H9 (cell line): ENCODE measurements around the gene ATP6V0E1. TPM values are rescaled to one million over a fixed set of nuclear protein-coding genes. Genes with fewer than 3 reads are reported as not detected.

ENCODE experiments used
- DNase-seq: peaks from one replicate; pipeline ENCODE4 v3.0.0-alpha.2; 2017
- H2AFZ ChIP-seq: one replicate; pipeline ENCODE4 v1.6.1; 2013; ENCODE audit warnings: mild to moderate bottlenecking, low read length, control low read depth, moderate library complexity
- H2AK5ac ChIP-seq: 2 replicates; pipeline ENCODE4 v1.6.1; 2013; ENCODE audit warnings: low read length, control low read depth, mixed read lengths; ENCODE audit not compliant: insufficient read length
- H2BK120ac ChIP-seq: one replicate; pipeline ENCODE4 v1.6.1; 2013; ENCODE audit warnings: low read depth, mild to moderate bottlenecking, low read length, control low read depth, inconsistent platforms; ENCODE audit not compliant: poor library complexity, severe bottlenecking
- H2BK12ac ChIP-seq: 2 replicates; pipeline ENCODE4 v1.6.1; 2013; ENCODE audit warnings: low read length, control low read depth, mixed read lengths, low read depth; ENCODE audit not compliant: insufficient read length
- H2BK15ac ChIP-seq: 2 replicates; pipeline ENCODE4 v1.6.1; 2013; ENCODE audit warnings: low read depth, low read length, control low read depth
- H2BK20ac ChIP-seq: one replicate; pipeline ENCODE4 v1.6.1; 2013; ENCODE audit warnings: low read depth, mild to moderate bottlenecking, low read length, control low read depth, inconsistent platforms; ENCODE audit not compliant: poor library complexity, severe bottlenecking
- H2BK5ac ChIP-seq: 2 replicates; pipeline ENCODE4 v1.6.1; 2013; ENCODE audit warnings: low read length, control low read depth, mixed read lengths; ENCODE audit not compliant: insufficient read length
- H3K14ac ChIP-seq: 2 replicates; pipeline ENCODE4 v1.6.1; 2013; ENCODE audit warnings: low read length, control low read depth; ENCODE audit not compliant: insufficient read depth
- H3K18ac ChIP-seq: 2 replicates; pipeline ENCODE4 v1.6.1; 2013; ENCODE audit warnings: low read depth, mild to moderate bottlenecking, mixed read lengths, low read length, control low read depth; ENCODE audit not compliant: insufficient read length
- H3K23ac ChIP-seq: 2 replicates; pipeline ENCODE4 v1.6.1; 2013; ENCODE audit warnings: low read length, control low read depth, mixed read lengths, low read depth; ENCODE audit not compliant: insufficient read length
- H3K23me2 ChIP-seq: 2 replicates; pipeline ENCODE4 v1.6.1; 2013; ENCODE audit warnings: low read depth, mild to moderate bottlenecking, mixed read lengths, low read length, control low read depth; ENCODE audit not compliant: insufficient read length, poor library complexity, severe bottlenecking
- H3K27ac ChIP-seq: 2 replicates; pipeline ENCODE4 v1.5.1; 2013; ENCODE audit warnings: low read length, control low read depth, mixed read lengths, low read depth; ENCODE audit not compliant: insufficient read length
- H3K27me3 ChIP-seq: 2 replicates; pipeline ENCODE4 v1.6.1; 2013; ENCODE audit warnings: low read length, control low read depth, inconsistent platforms; ENCODE audit not compliant: insufficient read depth
- H3K4ac ChIP-seq: 2 replicates; pipeline ENCODE4 v1.6.1; 2013; ENCODE audit warnings: low read depth, mild to moderate bottlenecking, control low read depth, inconsistent platforms, low read length, moderate library complexity
- H3K4me1 ChIP-seq: 2 replicates; pipeline ENCODE4 v1.6.1; 2013; ENCODE audit warnings: low read length, control low read depth, inconsistent platforms; ENCODE audit not compliant: insufficient read depth
- H3K4me2 ChIP-seq: 2 replicates; pipeline ENCODE4 v1.6.1; 2013; ENCODE audit warnings: low read length, control low read depth, mixed read lengths; ENCODE audit not compliant: insufficient read length, insufficient read depth
- H3K56ac ChIP-seq: 2 replicates; pipeline ENCODE4 v1.6.1; 2013; ENCODE audit warnings: low read depth, mild to moderate bottlenecking, mixed read lengths, low read length, control low read depth; ENCODE audit not compliant: insufficient read length
- H3K79me1 ChIP-seq: 2 replicates; pipeline ENCODE4 v1.6.1; 2013; ENCODE audit warnings: low read depth, mild to moderate bottlenecking, moderate library complexity, low read length, control low read depth, inconsistent platforms; ENCODE audit not compliant: insufficient read depth, poor library complexity, severe bottlenecking
- H3K79me2 ChIP-seq: 2 replicates; pipeline ENCODE4 v1.6.1; 2013; ENCODE audit warnings: low read length, control low read depth, inconsistent platforms; ENCODE audit not compliant: insufficient read depth
- H3K9ac ChIP-seq: 2 replicates; pipeline ENCODE4 v1.6.1; 2013; ENCODE audit warnings: low read length, control low read depth, mixed read lengths; ENCODE audit not compliant: insufficient read length; ENCODE audit errors: extremely low read depth
- H3K9me3 ChIP-seq: one replicate; pipeline ENCODE4 v1.6.1; 2013; ENCODE audit warnings: low read depth, low read length, inconsistent platforms; ENCODE audit not compliant: control insufficient read depth
- H3T11ph ChIP-seq: one replicate; pipeline ENCODE4 v1.6.1; 2013; ENCODE audit warnings: mild to moderate bottlenecking, low read length, control low read depth, inconsistent platforms
- H4K20me1 ChIP-seq: one replicate; pipeline ENCODE4 v1.6.1; 2013; ENCODE audit not compliant: control insufficient read depth, insufficient read length, insufficient read depth
- H4K5ac ChIP-seq: 2 replicates; pipeline ENCODE4 v1.6.1; 2013; ENCODE audit warnings: low read depth, mild to moderate bottlenecking, mixed read lengths, low read length, control low read depth; ENCODE audit not compliant: insufficient read length
- H4K8ac ChIP-seq: replicated peaks from 2 replicates; pipeline ENCODE4 v1.6.1; 2013; ENCODE audit warnings: low read length, control low read depth, mixed read lengths, low read depth; ENCODE audit not compliant: insufficient read length
- H4K91ac ChIP-seq: 2 replicates; pipeline ENCODE4 v1.6.1; 2013; ENCODE audit warnings: low read depth, mild to moderate bottlenecking, moderate library complexity, mixed read lengths, low read length, control low read depth; ENCODE audit not compliant: insufficient read length
- H3K27ac Mint-ChIP-seq, 3 experiments: 2 replicates in 2 of 3; 3 replicates in 1 of 3; pipeline ENCODE4 v1.8.0; 2020 to 2021; ENCODE audit warnings: mixed read lengths in 3 of 3, mild to moderate bottlenecking in 1 of 3, moderate library complexity in 1 of 3
- H3K27me3 Mint-ChIP-seq: 2 replicates; pipeline ENCODE4 v1.8.0; 2021; ENCODE audit warnings: low read depth, mild to moderate bottlenecking, moderate library complexity, mixed read lengths
- H3K36me3 Mint-ChIP-seq, 3 experiments: 2 replicates in 2 of 3; 3 replicates in 1 of 3; pipeline ENCODE4 v1.8.0; 2020 to 2021; ENCODE audit warnings: low read depth in 3 of 3, mixed read lengths in 3 of 3; ENCODE audit not compliant: insufficient read depth in 1 of 3
- H3K4me1 Mint-ChIP-seq, 2 experiments: 2 replicates each; pipeline ENCODE4 v1.8.0; 2020; ENCODE audit warnings: mixed read lengths in 2 of 2
- H3K4me3 Mint-ChIP-seq, 2 experiments: 2 replicates in 1 of 2; 3 replicates in 1 of 2; pipeline ENCODE4 v1.8.0; 2020 to 2021; ENCODE audit warnings: mild to moderate bottlenecking in 2 of 2, mixed read lengths in 2 of 2, moderate library complexity in 1 of 2
- H3K9me3 Mint-ChIP-seq, 2 experiments: 2 replicates in 1 of 2; 3 replicates in 1 of 2; pipeline ENCODE4 v1.8.0; 2020; ENCODE audit warnings: mild to moderate bottlenecking in 2 of 2, mixed read lengths in 2 of 2, moderate library complexity in 1 of 2
- CTCF ChIP-seq: fragments of 200-600 bp; sonication (generic); conservative IDR thresholded peaks from 3 replicates; pipeline ENCODE4 v1.8.0; 2021; ENCODE audit warnings: antibody characterized with exemption, mild to moderate bottlenecking
- WGBS: extraction: QIAGEN DNeasy Blood & Tissue Kit; methylation state at CpG from one replicate; pipeline ENCODE4 v1.1.7; 2013; ENCODE audit warnings: missing lambda C conversion rate, low lambda C conversion rate, mixed read lengths; ENCODE audit not compliant: insufficient read length; ENCODE audit errors: extremely low coverage; 5-methylcytosine and 5-hydroxymethylcytosine counted together
- total RNA-seq: library from RNA; stranded (reverse); gene quantifications from 2 replicates; pipeline ENCODE4 v1.2.1, GENCODE V29; 2021

ATP6V0E1 gene
- total RNA-seq, 1 experiment from 2014 or later: 101 TPM

- H3K9me3 ChIP-seq: no peaks in the 10 kb centered on the region
- Mint-ChIP-seq H3K27me3 (no peaks in the 10 kb centered on the region), H3K9me3 (no peaks in the 10 kb centered on the region), H3K27ac (no peak overlapping the region), H3K36me3 (peaks cover 13 to 29% (median 19%) of the 10 kb centered on the region in 3 experiments; a peak in 6 of 7 replicates), H3K4me1 (peaks cover 18 to 20% of the 10 kb centered on the region in 2 experiments), H3K4me3 (no peak overlapping the region)
- H3K56ac ChIP-seq: no peak overlapping the region
- no peak overlapping the region for H3T11ph ChIP-seq
- no peak overlapping the region for H3K23ac ChIP-seq
- no peak for DNase-seq
- H3K4me2 ChIP-seq: no peak overlapping the region
- no peaks in the 10 kb centered on the region for H3K23me2 ChIP-seq
- no peak for TF ChIP-seq CTCF
- no peak overlapping the region for H2BK5ac ChIP-seq
- H3K18ac ChIP-seq: no peak overlapping the region
- H4K8ac ChIP-seq: no peak overlapping the region
- H3K79me2 ChIP-seq: peaks cover 5% of the 10 kb centered on the region; the same call in 1 of the 2 replicates
- no peak overlapping the region for H2BK15ac ChIP-seq
- no peak overlapping the region for H3K4ac ChIP-seq
- H3K9ac ChIP-seq: no peak overlapping the region
- no peak overlapping the region for H2BK120ac ChIP-seq
- WGBS: no CpG with 5 or more reads among the region's 4 CpGs
- H4K20me1 ChIP-seq: no peaks in the 10 kb centered on the region
- H2BK12ac ChIP-seq: no peak overlapping the region
- H2BK20ac ChIP-seq: no peak overlapping the region
- H3K27me3 ChIP-seq: no peaks in the 10 kb centered on the region
- no peak overlapping the region for H4K91ac ChIP-seq
- peaks cover under 1% of the 10 kb centered on the region for H3K79me1 ChIP-seq
- H3K14ac ChIP-seq: no peak overlapping the region
- no peak overlapping the region for H3K27ac ChIP-seq
- H3K4me1 ChIP-seq: peaks cover 5% of the 10 kb centered on the region; the same call in 1 of the 2 replicates
- no peak overlapping the region for H2AK5ac ChIP-seq
- H4K5ac ChIP-seq: no peak overlapping the region
- H2AFZ ChIP-seq: no peak overlapping the region
Measured at GRCh38 chr5:173018358-173018757, 34.8 kb downstream of the ATP6V0E1 start.
